ENCODE measurements around the gene ATP9A. TPM values are rescaled to one million over a fixed set of nuclear protein-coding genes. Genes with fewer than 3 reads are reported as not detected.

Gene ATP9A
- total and polyA plus RNA-seq, 2 of the 4 experiments (the other 2 are of a cell fraction) = 10.6 to 22.4 TPM

GRCh38 chr20:51610761-51611624, 157.2 kb downstream of the ATP9A start (continued):
- no peak for TF ChIP-seq CEBPB (IDR thresholded peaks at IDR 0.05; ENCODE audit: low read depth, low read length)

GRCh38 chr20:51610111-51610510, 158.1 kb downstream of the ATP9A start:
- no peak overlapping the region for H3K23ac ChIP-seq (ENCODE audit: low read depth, low read length)
- peaks cover 5% of the 10 kb centered on the region; the same call in 1 of the 2 replicates for H4K20me1 ChIP-seq (ENCODE audit: insufficient read depth, low read length)
- no peak overlapping the region for H2BK15ac ChIP-seq (ENCODE audit: low read depth, low read length)
- ChIA-PET CTCF (no interaction called here), POLR2A (ENCODE audit: unreplicated experiment) (no interaction called here)
- H2BK5ac ChIP-seq (ENCODE audit: low read depth, low read length, poor library complexity, severe bottlenecking) = no peak overlapping the region
- TF ChIP-seq POLR2A (IDR thresholded peaks at IDR 0.05; ENCODE audit: low read depth, low read length) (no peak), MAZ (IDR thresholded peaks at IDR 0.05; ENCODE audit: borderline replicate concordance, low read depth, low read length) (no peak), NFE2L2 (IDR thresholded peaks at IDR 0.05; ENCODE audit: low read depth, low read length) (no peak), FOS (IDR thresholded peaks at IDR 0.05; ENCODE audit: low read depth, low read length) (no peak), USF2 (IDR thresholded peaks at IDR 0.05; ENCODE audit: low read depth, low read length) (no peak), CHD1 (IDR thresholded peaks at IDR 0.05; ENCODE audit: low read depth, low read length) (no peak), MAFK (IDR thresholded peaks at IDR 0.05; ENCODE audit: low read depth, low read length) (no peak), SMC3 (IDR thresholded peaks at IDR 0.05; ENCODE audit: low read depth, low read length) (no peak), RCOR1 (IDR thresholded peaks at IDR 0.05; ENCODE audit: insufficient replicate concordance, low read length) (no peak)
- no peak overlapping the region for H2AK9ac ChIP-seq (replicated peaks; ENCODE audit: low read depth, low read length, poor library complexity)
- H4K5ac ChIP-seq (ENCODE audit: low read depth, low read length) = no peak overlapping the region
- H3K14ac ChIP-seq (replicated peaks; ENCODE audit: low read depth, low read length) = no peak overlapping the region
- no peak overlapping the region for H3K56ac ChIP-seq (ENCODE audit: extremely low read depth, insufficient read depth, low read length)
- H2AK5ac ChIP-seq (ENCODE audit: low read depth, low read length) = no peak overlapping the region
- H3K27me3 ChIP-seq (ENCODE audit: control insufficient read depth, insufficient read depth, low read length) = no peaks in the 10 kb centered on the region
- no peak overlapping the region for H3K18ac ChIP-seq (ENCODE audit: low read depth, low read length)
- no peak for DNase-seq
- H2BK20ac ChIP-seq (ENCODE audit: low read depth, low read length) = no peak overlapping the region
- no peak overlapping the region for H3K27ac ChIP-seq (ENCODE audit: insufficient read depth, low read length)
- H3K36me3 ChIP-seq (ENCODE audit: control insufficient read depth, insufficient read depth, low read length) = peaks cover 24% of the 10 kb centered on the region
- no peak overlapping the region for H3K4me2 ChIP-seq (ENCODE audit: low read depth, low read length)
- dilution Hi-C loops (cut with HindIII; ENCODE audit: low sequenced_read_pairs, unreplicated experiment) (no loop called here), intact Hi-C loops (cut with micrococcal nuclease) (loop anchor here (5.0 kb wide), 1 partner anchor 628 kb away; no protein-coding TSS in a partner anchor), in situ Hi-C loops (cut with MboI; ENCODE audit: low sequenced_read_pairs) (no loop called here)
- ATAC-seq (ENCODE audit: low read depth) = no peak
- H3K9me3 ChIP-seq (ENCODE audit: control insufficient read depth, insufficient read depth, low read length) = no peaks in the 10 kb centered on the region
- no peaks in the 10 kb centered on the region; the same call in 1 of the 2 replicates for H3K4me1 ChIP-seq (ENCODE audit: control insufficient read depth, insufficient read depth, low read length)
- H3K4me3 ChIP-seq (ENCODE audit: insufficient read depth, low read depth, low read length) = no peak overlapping the region
- H3K9ac ChIP-seq (ENCODE audit: low read depth, low read length) = no peak overlapping the region
- no peaks in the 10 kb centered on the region; a peak in 1 of 4 replicates for H3K79me1 ChIP-seq (ENCODE audit: low read depth in 1 of 2, low read length in 2 of 2)
- H2AFZ ChIP-seq (replicated peaks; ENCODE audit: low read length, poor library complexity) = no peak overlapping the region
- no peak overlapping the region for H4K8ac ChIP-seq (ENCODE audit: low read depth in 2 of 2, low read length in 2 of 2)
- H3K4ac ChIP-seq (ENCODE audit: low read depth, low read length) = no peak overlapping the region
- peaks cover 3% of the 10 kb centered on the region for H3K9me1 ChIP-seq (ENCODE audit: insufficient read depth, low read length)
- BruUV-seq (replicated peaks) = no TSS peak
- H4K91ac ChIP-seq (ENCODE audit: insufficient read depth, low read depth, low read length) = no peak overlapping the region
- WGBS, 2 experiments (ENCODE audit: extremely low coverage in 2 of 2, insufficient read length in 1 of 2) = 87% methylated on average over 3 of the region's 8 CpGs; no CpG with 5 or more reads in 1 of the 2 experiments
- no peak overlapping the region for H2BK120ac ChIP-seq (ENCODE audit: low read depth, low read length)
